Measurements from ENCODE around the gene AKT3. TPM values are rescaled to one million over a fixed set of nuclear protein-coding genes. Genes with fewer than 3 reads are reported as not detected.

AKT3 gene
- total and polyA plus RNA-seq, 11 donors = 3.2 to 27.9 (median 16.6) TPM

- peaks cover 0 to 43% (median 24%) of the 10 kb centered on the region in 12 donors for H3K4me1 ChIP-seq
- no peak overlapping the region for H3K4me3 ChIP-seq
- no peak for ATAC-seq
- no peaks in the 10 kb centered on the region for H3K36me3 ChIP-seq
- TF ChIP-seq POLR2A (IDR thresholded peaks at IDR 0.05) = no peak
- TF ChIP-seq, protein P1, sequence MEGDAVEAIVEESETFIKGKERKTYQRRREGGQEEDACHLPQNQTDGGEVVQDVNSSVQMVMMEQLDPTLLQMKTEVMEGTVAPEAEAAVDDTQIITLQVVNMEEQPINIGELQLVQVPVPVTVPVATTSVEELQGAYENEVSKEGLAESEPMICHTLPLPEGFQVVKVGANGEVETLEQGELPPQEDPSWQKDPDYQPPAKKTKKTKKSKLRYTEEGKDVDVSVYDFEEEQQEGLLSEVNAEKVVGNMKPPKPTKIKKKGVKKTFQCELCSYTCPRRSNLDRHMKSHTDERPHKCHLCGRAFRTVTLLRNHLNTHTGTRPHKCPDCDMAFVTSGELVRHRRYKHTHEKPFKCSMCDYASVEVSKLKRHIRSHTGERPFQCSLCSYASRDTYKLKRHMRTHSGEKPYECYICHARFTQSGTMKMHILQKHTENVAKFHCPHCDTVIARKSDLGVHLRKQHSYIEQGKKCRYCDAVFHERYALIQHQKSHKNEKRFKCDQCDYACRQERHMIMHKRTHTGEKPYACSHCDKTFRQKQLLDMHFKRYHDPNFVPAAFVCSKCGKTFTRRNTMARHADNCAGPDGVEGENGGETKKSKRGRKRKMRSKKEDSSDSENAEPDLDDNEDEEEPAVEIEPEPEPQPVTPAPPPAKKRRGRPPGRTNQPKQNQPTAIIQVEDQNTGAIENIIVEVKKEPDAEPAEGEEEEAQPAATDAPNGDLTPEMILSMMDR (IDR thresholded peaks at IDR 0.05) = no peak
- no peak for DNase-seq
- no peaks in the 10 kb centered on the region for H3K9me3 ChIP-seq
- intact Hi-C loops (cut with DNase I) = no loop called here
- H3K27ac ChIP-seq = peak overlapping the region in 7 of 12 donors; percentile 2 to 66 (median 58)
- WGBS, 4 donors = 54 to 76% (median 67%) methylated on average over 2 of the region's 2 CpGs
- H3K27me3 ChIP-seq = no peaks in the 10 kb centered on the region
These were observed 57.6 kb downstream of the AKT3 start for GRCh38 chr1:243792401-243792800.

DNA sequence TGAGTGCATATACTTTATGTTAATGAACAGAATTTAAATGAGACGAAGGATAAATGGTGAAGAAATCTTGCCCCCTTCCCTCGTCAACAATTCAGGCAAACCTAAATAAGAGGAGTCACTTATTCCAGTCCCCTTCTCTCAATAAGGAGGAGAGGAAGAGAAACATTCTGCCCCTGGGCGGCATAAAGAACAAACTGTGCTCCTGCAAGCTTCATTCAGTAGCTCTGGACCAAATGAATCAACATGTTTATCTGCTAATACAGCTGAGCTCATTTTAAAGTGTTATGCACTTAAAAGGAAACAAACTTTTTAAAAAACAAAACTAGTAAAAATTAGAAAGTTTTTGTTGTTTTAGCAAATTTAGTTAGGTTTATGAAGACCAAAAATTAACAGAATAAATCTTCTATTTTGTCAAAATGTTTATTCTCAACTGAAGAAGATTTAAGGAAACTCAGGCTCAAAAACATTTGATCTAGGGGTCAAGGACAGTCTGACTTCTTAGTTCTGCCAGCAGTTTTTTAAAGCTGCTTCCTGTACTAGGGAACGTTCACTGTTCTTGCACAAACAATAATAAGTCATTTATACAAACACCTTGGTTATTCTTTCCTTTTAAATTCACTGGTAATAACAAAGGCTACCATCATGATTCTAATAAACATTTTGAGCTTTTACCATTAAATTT lies 58.3 kb downstream of the AKT3 start:
- no peak for TF ChIP-seq POLR2A (IDR thresholded peaks at IDR 0.05)
- TF ChIP-seq, protein P1 (IDR thresholded peaks at IDR 0.05) = no peak
- H3K9me3 ChIP-seq = no peaks in the 10 kb centered on the region
- no peak overlapping the region for H3K4me3 ChIP-seq
- intact Hi-C loops (cut with DNase I) = no loop called here
- H3K27me3 ChIP-seq = no peaks in the 10 kb centered on the region
- no peaks in the 10 kb centered on the region for H3K36me3 ChIP-seq
- ATAC-seq (peak; percentile 49 to 72 (median 70)), DNase-seq (no peak)
- peak overlapping the region in 11 of 12 donors; percentile 2 to 67 (median 32) for H3K27ac ChIP-seq
- H3K4me1 ChIP-seq = peaks cover 0 to 50% (median 27%) of the 10 kb centered on the region in 12 donors
- 49 to 60% (median 54%) methylated on average over 4 of the region's 4 CpGs for WGBS, 4 donors

- no peaks in the 10 kb centered on the region for H3K9me3 ChIP-seq
- no peaks in the 10 kb centered on the region for H3K36me3 ChIP-seq
- H3K4me1 ChIP-seq = peaks cover 0 to 63% (median 36%) of the 10 kb centered on the region in 12 donors
- no peak overlapping the region for H3K4me3 ChIP-seq
- 51 to 59% (median 57%) methylated on average over 3 of the region's 3 CpGs for WGBS, 4 donors
- intact Hi-C loops (cut with DNase I) = no loop called here
- DNase-seq (no peak), ATAC-seq (no peak)
- H3K27me3 ChIP-seq = no peaks in the 10 kb centered on the region
- H3K27ac ChIP-seq = peak overlapping the region in 5 of 12 donors; percentile 2 to 67 (median 30)
- TF ChIP-seq, protein P1 (IDR thresholded peaks at IDR 0.05) = no peak
- no peak for TF ChIP-seq POLR2A (IDR thresholded peaks at IDR 0.05)
These were observed 59.6 kb downstream of the AKT3 start for GRCh38 chr1:243790404-243790803.

DNA sequence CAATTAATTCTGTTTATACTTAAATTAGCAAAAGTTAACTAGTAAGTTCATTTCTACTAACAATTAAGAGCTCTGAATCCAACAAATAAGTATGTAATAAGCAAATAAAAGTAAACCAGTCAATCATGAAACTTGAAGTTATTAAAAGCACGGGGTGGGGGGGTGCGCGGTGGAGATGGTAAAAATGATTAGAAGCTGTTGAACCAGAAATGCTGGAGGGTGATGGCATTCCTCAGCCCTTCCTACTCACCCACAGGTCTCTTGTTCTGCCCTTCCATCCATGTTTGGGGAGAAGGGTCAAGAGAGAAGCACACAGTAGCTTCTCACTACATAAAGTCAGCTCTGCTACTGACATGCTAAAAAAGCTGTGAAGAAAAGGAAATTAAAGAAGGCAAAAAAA lies 63.5 kb downstream of the AKT3 start:
- no peaks in the 10 kb centered on the region for H3K36me3 ChIP-seq
- no peaks in the 10 kb centered on the region for H3K9me3 ChIP-seq
- no peak overlapping the region for H3K4me3 ChIP-seq
- no peaks in the 10 kb centered on the region for H3K27me3 ChIP-seq
- 69 to 93% (median 92%) methylated on average over 3 of the region's 3 CpGs for WGBS, 4 donors
- H3K27ac ChIP-seq = no peak overlapping the region
- DNase-seq (no peak), ATAC-seq (no peak)
- intact Hi-C loops (cut with DNase I) = no loop called here
- TF ChIP-seq, protein P1 (IDR thresholded peaks at IDR 0.05) = no peak
- TF ChIP-seq POLR2A (IDR thresholded peaks at IDR 0.05) = no peak
- peaks cover 0 to 50% (median 24%) of the 10 kb centered on the region in 12 donors for H3K4me1 ChIP-seq

Data from heart left ventricle (tissue), 16 donors.